ENCODE data around the gene PRRT4. TPM values are rescaled to one million over a fixed set of nuclear protein-coding genes. Genes with fewer than 3 reads are reported as not detected.

Gene PRRT4
- total and polyA plus RNA-seq, 2 of the 13 experiments (the other 11 are each of a cell fraction or from before 2014, with no cell fraction given), result not detected

- H3K27me3 ChIP-seq (ENCODE audit: control insufficient read depth in 1 of 2, insufficient read depth in 2 of 2, low read length in 2 of 2), result no peaks in the 10 kb centered on the region
- no peaks in the 10 kb centered on the region for H3K4me1 ChIP-seq (ENCODE audit: insufficient read depth, low read length)
- TF ChIP-seq DMAP1 (CRISPR knock-in tag; IDR thresholded peaks at IDR 0.05) (no peak), TEAD3 (CRISPR knock-in tag; optimal IDR thresholded peaks at IDR 0.05; ENCODE audit: borderline replicate concordance) (no peak), KDM5B (CRISPR knock-in tag; IDR thresholded peaks at IDR 0.05; ENCODE audit: borderline replicate concordance) (no peak), ZBTB8A (CRISPR knock-in tag; IDR thresholded peaks at IDR 0.05; ENCODE audit: borderline replicate concordance, low read depth) (no peak), BCL6 (CRISPR knock-in tag; IDR thresholded peaks at IDR 0.05) (no peak), PCBP2 (optimal IDR thresholded peaks at IDR 0.05; ENCODE audit: low read depth, low read length, poor library complexity, severe bottlenecking) (no peak), ZBTB43 (CRISPR knock-in tag; conservative IDR thresholded peaks at IDR 0.05) (no peak), ZNF441 (CRISPR knock-in tag; IDR thresholded peaks at IDR 0.05; ENCODE audit: borderline replicate concordance) (no peak), GATA4 (IDR thresholded peaks at IDR 0.05; ENCODE audit: borderline replicate concordance, low read depth) (no peak), ZNF558 (CRISPR knock-in tag; IDR thresholded peaks at IDR 0.05; ENCODE audit: borderline replicate concordance) (no peak), ZNF232 (CRISPR knock-in tag; IDR thresholded peaks at IDR 0.05; ENCODE audit: borderline replicate concordance) (no peak), ZFYVE20 (CRISPR knock-in tag; IDR thresholded peaks at IDR 0.05; ENCODE audit: borderline replicate concordance, low read depth) (no peak), ZNF160 (CRISPR knock-in tag; IDR thresholded peaks at IDR 0.05) (no peak), ZNF282 (IDR thresholded peaks at IDR 0.05; ENCODE audit: partially characterized antibody) (no peak), KLF16 (CRISPR knock-in tag; IDR thresholded peaks at IDR 0.05) (no peak)
- H3K9me3 ChIP-seq (ENCODE audit: low read length), result no peaks in the 10 kb centered on the region
- no peaks in the 10 kb centered on the region for H3K79me2 ChIP-seq (ENCODE audit: insufficient read depth, low read length)
- H4K20me1 ChIP-seq (ENCODE audit: insufficient read depth, low read length), result no peaks in the 10 kb centered on the region
- intact Hi-C loops (cut with micrococcal nuclease; ENCODE audit: unreplicated experiment), result no loop called here
- ChIA-PET CTCF (ENCODE audit: low intra/inter-chr PET ratio, low total read pairs) (no interaction called here), POLR2A (no interaction called here)
- in situ Hi-C loops (cut with HindIII; ENCODE audit: extremely low pct_ligation_motif_present, low pct_unique_long_range_greater_than_20kb), result no loop called here
- FAIRE-seq (no peak), DNase-seq (ENCODE audit: low spot score) (no peak), ATAC-seq (no peak)
- H2AFZ ChIP-seq (ENCODE audit: low read length), result no peak overlapping the region
- H3K4me2 ChIP-seq (ENCODE audit: low read depth, low read length), result no peak overlapping the region
- H3K36me3 ChIP-seq (replicated peaks in 1 of 2; ENCODE audit: control insufficient read depth in 1 of 2, insufficient read depth in 2 of 2, low read length in 2 of 2), result peaks cover 30 to 78% of the 10 kb centered on the region in 2 experiments
- 97% methylated on average over 5 of the region's 5 CpGs for WGBS (ENCODE audit: low lambda C conversion rate)
- H3K27ac ChIP-seq (ENCODE audit: extremely low read length, insufficient read depth, low read length), result no peak overlapping the region
- no peak overlapping the region for H3K9ac ChIP-seq (ENCODE audit: insufficient read depth, low read depth, low read length)
- BruUV-seq (replicated peaks), result no TSS peak
- H3K4me3 ChIP-seq (replicated peaks in 1 of 3; ENCODE audit: insufficient read depth in 1 of 3, low read depth in 2 of 3, low read length in 3 of 3), result no peak overlapping the region
Measured at GRCh38 chr7:128318691-128319090, 42.8 kb downstream of the PRRT4 start.

Data from HepG2 (cell line).